ENCODE measurements around the gene PKHD1. TPM values are rescaled to one million over a fixed set of nuclear protein-coding genes. Genes with fewer than 3 reads are reported as not detected.

Gene PKHD1
- total RNA-seq, 1 experiment from 2014 or later = 0.09 TPM

GRCh38 chr6:52081237-52081636 lies 6.2 kb downstream of the PKHD1 start:
- Histone ChIP-seq H2BK120ac (ENCODE audit: low read depth, low read length, poor library complexity, severe bottlenecking) (no peak overlapping the region), H4K8ac (replicated peaks; ENCODE audit: insufficient read length, low read depth, low read length) (no peak overlapping the region), H3K79me2 (ENCODE audit: insufficient read depth, low read length) (no peaks in the 10 kb centered on the region), H2AFZ (ENCODE audit: low read length) (no peak overlapping the region), H3K4ac (ENCODE audit: low read depth, low read length) (no peak overlapping the region), H2BK12ac (ENCODE audit: insufficient read length, low read depth, low read length) (no peak overlapping the region), H3K4me2 (ENCODE audit: insufficient read depth, insufficient read length, low read length) (no peak overlapping the region), H2BK20ac (ENCODE audit: low read depth, low read length, poor library complexity, severe bottlenecking) (no peak overlapping the region), H3K27ac (ENCODE audit: insufficient read length, low read depth, low read length) (no peak overlapping the region), H3K23me2 (ENCODE audit: insufficient read length, low read depth, low read length, poor library complexity, severe bottlenecking) (no peaks in the 10 kb centered on the region), H3K56ac (ENCODE audit: insufficient read length, low read depth, low read length) (no peak overlapping the region), H2AK5ac (ENCODE audit: insufficient read length, low read length) (no peak overlapping the region), H4K91ac (ENCODE audit: insufficient read length, low read depth, low read length) (no peak overlapping the region), H3K4me1 (ENCODE audit: insufficient read depth, low read length) (peaks cover 16% of the 10 kb centered on the region; the same call in 1 of the 2 replicates), H2BK15ac (ENCODE audit: low read depth, low read length) (no peak overlapping the region), H3K23ac (ENCODE audit: insufficient read length, low read depth, low read length) (no peak overlapping the region), H3K14ac (ENCODE audit: insufficient read depth, low read length) (no peak overlapping the region), H3K9me3 (ENCODE audit: control insufficient read depth, low read depth, low read length) (no peaks in the 10 kb centered on the region), H3K79me1 (ENCODE audit: insufficient read depth, low read depth, low read length, poor library complexity, severe bottlenecking) (no peaks in the 10 kb centered on the region), H3K18ac (ENCODE audit: insufficient read length, low read depth, low read length) (no peak overlapping the region), H3K27me3 (ENCODE audit: insufficient read depth, low read length) (no peaks in the 10 kb centered on the region), H3T11ph (ENCODE audit: low read length) (no peak overlapping the region), H4K5ac (ENCODE audit: insufficient read length, low read depth, low read length) (no peak overlapping the region), H2BK5ac (ENCODE audit: insufficient read length, low read length) (no peak overlapping the region), H4K20me1 (ENCODE audit: control insufficient read depth, insufficient read depth, insufficient read length) (no peaks in the 10 kb centered on the region), H3K9ac (ENCODE audit: extremely low read depth, insufficient read length, low read length) (no peak overlapping the region)
- Mint-ChIP-seq H3K36me3 (ENCODE audit: insufficient read depth in 1 of 3, low read depth in 3 of 3) (no peaks in the 10 kb centered on the region), H3K4me1 (peaks cover 39 to 40% of the 10 kb centered on the region in 2 experiments), H3K9me3 (no peaks in the 10 kb centered on the region), H3K27me3 (ENCODE audit: low read depth) (peaks cover 2% of the 10 kb centered on the region; the same call in 1 of the 2 replicates), H3K4me3 (no peak overlapping the region), H3K27ac (no peak overlapping the region)
- TF ChIP-seq CTCF (conservative IDR thresholded peaks at IDR 0.05) = no peak
- no CpG with 5 or more reads among the region's 4 CpGs for WGBS (ENCODE audit: extremely low coverage, insufficient read length, low lambda C conversion rate)
- DNase-seq = no peak
